GM12865 (cell line): ENCODE results near the gene VWA3B.

Experiments used
- DNase-seq: peaks from one replicate; pipeline ENCODE4 v3.0.0; 2010; ENCODE audit warnings: low read depth
- H3K4me3 ChIP-seq: 2 replicates; pipeline ENCODE4 v1.5.1; 2011; ENCODE audit warnings: mild to moderate bottlenecking, low read depth, low read length, control low read depth
- CTCF ChIP-seq: IDR thresholded peaks from 2 replicates; pipeline ENCODE4 v1.5.1; 2011; ENCODE audit warnings: low read length, control low read depth, low read depth, inconsistent platforms; ENCODE audit not compliant: insufficient read depth; ENCODE audit errors: missing control alignments

VWA3B gene

GRCh38 chr2:98343285-98343684, 256.3 kb downstream of the VWA3B start:
- no peak for TF ChIP-seq CTCF
- no peak for DNase-seq
- no peak overlapping the region for H3K4me3 ChIP-seq

- TF ChIP-seq CTCF = no peak
- H3K4me3 ChIP-seq = no peak within 1 kb of the TSS
- DNase-seq = no peak
Measured at GRCh38 chr2:98346311-98347236, 259.6 kb downstream of the VWA3B start, which contains the start of gene CNGA3. Gene CNGA3, plus strand, starts transcription at chr2:98346456. Its CDS starts 23,520 bp downstream, at chr2:98369976.

GRCh38 chr2:98347298-98348065, 260.5 kb downstream of the VWA3B start:
- DNase-seq = no peak
- no peak for TF ChIP-seq CTCF
- no peak overlapping the region for H3K4me3 ChIP-seq

GRCh38 chr2:98348066-98348561, 261.1 kb downstream of the VWA3B start:
- DNase-seq = peak; percentile 3
- TF ChIP-seq CTCF = no peak
- no peak overlapping the region for H3K4me3 ChIP-seq

GRCh38 chr2:98350411-98350810, 263.4 kb downstream of the VWA3B start:
- H3K4me3 ChIP-seq = no peak overlapping the region
- TF ChIP-seq CTCF = no peak
- DNase-seq = no peak

- no peak overlapping the region for H3K4me3 ChIP-seq
- DNase-seq = no peak
- no peak for TF ChIP-seq CTCF
Measured at GRCh38 chr2:98355881-98356280, 268.9 kb downstream of the VWA3B start.
